ENCODE results near the gene FNDC3B.

Gene FNDC3B

GRCh38 chr3:172153335-172153861, 114.0 kb downstream of the FNDC3B start:
- peak; percentile 98 for DNase-seq

- DNase-seq, result no peak
Observed at GRCh38 chr3:172154768-172155664, 115.6 kb downstream of the FNDC3B start.

- DNase-seq, result peak; percentile 63
Observed at GRCh38 chr3:172155897-172156585, 116.7 kb downstream of the FNDC3B start.

DNA sequence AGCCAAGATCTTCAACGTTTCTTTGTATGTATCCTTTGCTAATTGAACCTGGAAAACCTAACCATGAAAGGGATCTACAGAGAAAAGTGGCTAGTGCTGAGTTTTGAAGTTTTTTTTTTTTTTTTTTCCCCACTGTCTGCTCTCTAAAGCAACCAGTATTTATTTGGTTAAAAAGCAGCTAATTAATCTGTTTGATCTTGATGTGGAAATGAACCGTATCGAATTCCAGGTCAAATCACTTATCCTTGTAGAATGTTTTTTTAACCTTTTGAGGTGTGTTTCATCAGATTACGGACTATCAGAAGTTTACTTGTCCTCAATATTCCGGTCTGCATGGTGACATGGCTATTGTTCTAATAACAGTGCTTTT, 117.2 kb downstream of the FNDC3B start:
- no peak for DNase-seq

GRCh38 chr3:172157564-172158258, 118.3 kb downstream of the FNDC3B start:
- no peak for DNase-seq

DNA sequence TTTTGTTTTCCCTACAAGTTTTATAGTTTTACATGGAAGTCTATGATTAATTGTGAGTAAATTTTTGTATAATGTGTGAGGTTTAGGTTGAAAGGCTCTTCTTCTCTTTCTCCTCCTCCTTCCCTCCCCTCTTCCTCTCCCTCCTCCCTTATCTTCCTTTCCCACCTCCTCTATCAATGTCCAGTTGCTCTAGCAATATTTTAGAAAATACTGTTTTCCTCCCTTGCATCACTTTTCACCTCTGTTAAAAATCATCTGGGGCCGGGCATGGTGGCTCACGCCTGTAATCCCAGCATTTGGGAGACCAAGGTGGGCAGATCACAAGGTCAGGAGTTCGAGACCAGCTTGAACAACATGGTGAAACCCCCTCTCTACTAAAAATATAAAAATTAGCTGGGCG, 119.4 kb downstream of the FNDC3B start:
- DNase-seq, result no peak

- DNase-seq, result peak; percentile 56
Observed at GRCh38 chr3:172159376-172159775, 120.0 kb downstream of the FNDC3B start.

- DNase-seq, result peak; percentile 83
Observed at GRCh38 chr3:172159962-172160538, 120.7 kb downstream of the FNDC3B start.

DNA sequence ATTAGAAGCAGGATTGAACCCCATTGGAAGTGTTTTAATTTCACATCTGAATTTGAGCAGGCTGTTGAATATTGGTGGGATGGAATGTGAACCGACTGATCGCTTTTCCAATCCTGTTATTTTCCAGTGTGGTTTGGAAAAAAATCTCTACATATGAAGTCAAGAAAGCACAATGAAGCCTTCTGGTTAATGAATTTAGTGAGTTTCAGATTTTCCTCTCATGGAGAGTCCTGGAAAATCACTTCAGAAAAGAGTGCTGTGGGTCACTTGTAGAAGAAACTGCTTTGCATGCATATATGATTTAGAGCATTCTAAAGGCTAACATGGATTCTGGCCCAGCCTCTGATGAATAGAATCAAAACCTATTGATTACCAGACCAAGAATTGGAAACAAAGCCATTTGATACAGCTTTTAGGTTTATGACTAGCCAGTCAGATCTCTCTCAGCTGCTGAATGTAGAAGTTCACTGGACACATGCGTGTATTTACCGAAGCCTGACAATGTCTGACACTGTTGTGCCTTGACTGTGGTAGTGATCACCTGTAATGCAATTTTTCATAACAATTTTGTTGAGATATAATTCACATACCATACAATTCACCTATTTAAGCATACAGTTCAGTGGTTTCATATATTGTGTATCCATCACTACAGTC, 121.9 kb downstream of the FNDC3B start:
- DNase-seq, result no peak

DNA sequence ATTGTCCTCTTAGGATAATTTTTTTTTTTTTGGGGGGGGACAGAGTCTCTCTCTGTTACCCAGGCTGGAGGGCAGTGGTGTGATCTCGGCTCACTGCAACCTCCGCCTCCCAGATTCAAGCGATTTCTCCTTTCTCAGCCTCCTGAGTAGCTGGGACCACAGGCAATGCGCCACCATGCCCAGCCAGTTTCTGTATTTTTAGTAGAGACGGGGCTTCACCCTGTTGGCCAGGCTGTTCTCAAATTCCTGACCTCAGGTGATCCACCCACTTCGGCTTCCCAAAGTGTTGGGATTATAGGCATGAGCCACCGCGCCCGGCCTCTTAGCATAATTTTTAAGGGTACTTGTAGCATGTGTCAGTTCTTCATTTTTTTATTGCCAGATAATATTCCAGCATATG, 122.6 kb downstream of the FNDC3B start:
- DNase-seq, result no peak

DNA sequence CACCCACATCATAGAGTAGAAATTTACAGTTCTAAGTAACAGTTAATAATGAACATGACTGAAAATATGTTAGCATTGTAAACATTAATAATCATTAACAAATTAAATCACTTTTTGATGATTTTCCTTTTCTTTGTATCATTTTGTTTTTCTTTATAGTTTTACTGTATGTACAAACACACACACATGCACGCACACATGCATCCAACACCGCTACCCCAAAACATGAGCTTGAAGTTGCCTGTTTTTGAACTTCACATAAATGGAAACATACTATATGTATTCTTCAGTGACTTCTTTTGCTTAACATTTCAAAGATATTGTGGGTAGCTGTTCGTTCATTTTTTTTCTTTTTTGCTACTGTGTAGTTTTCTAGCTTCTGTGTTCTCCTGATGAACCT, 123.9 kb downstream of the FNDC3B start:
- no peak for DNase-seq

GRCh38 chr3:172164620-172165362, 125.4 kb downstream of the FNDC3B start:
- no peak for DNase-seq

GRCh38 chr3:172166261-172166660, 126.9 kb downstream of the FNDC3B start:
- no peak for DNase-seq

DNA sequence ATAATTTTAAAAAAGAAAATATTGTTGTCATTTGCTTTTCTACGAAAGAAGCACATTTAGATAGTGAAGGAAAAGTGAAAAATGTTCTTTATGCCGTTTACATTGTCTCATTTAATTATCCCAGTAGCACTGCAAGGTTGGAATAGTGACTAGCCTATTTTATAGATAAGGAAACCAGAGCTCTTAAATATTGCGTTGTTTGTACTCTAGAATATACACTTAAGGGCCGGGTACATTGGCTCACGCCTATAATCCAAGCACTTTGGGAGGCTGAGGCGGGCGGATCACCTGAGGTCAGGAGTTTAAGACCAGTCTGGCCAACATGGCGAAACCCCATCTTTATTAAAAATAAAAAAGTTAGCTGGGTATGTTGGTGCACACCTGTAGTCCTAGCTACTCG, 127.5 kb downstream of the FNDC3B start:
- no peak for DNase-seq

DNA sequence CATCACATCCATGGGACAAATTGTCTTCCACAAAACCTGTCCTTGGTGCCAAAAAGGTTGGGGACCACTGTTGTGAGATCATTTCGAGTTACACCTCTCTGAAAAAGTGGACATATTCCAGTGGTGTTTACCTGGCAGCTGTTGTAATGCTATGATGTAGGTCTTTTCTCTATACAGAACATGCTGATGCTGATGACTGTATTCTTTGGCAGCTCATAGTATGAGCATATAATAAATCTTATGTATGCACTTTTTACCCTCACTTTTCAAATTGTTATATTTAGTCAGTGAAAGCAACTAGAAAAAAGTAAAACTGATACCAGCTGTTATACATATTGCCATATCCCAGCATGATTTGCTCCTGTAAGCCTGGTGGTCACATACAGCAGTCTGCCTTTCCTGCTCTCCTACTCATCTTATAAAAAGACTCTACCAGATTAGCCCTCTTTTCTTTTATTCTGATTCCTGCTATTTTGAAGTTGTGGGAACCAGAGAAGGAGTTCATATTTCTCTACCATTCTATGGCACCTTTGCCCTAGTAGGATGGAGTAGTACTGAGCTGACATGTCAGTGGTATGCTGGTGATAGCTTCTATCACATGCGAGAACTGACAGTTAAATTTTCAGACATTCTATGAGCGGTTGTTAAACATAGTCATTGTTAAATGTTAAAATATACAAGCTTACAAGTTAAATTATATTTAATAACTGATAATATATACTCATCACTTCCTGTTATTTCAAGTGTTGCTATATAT, 128.7 kb downstream of the FNDC3B start:
- DNase-seq, result no peak

DNA sequence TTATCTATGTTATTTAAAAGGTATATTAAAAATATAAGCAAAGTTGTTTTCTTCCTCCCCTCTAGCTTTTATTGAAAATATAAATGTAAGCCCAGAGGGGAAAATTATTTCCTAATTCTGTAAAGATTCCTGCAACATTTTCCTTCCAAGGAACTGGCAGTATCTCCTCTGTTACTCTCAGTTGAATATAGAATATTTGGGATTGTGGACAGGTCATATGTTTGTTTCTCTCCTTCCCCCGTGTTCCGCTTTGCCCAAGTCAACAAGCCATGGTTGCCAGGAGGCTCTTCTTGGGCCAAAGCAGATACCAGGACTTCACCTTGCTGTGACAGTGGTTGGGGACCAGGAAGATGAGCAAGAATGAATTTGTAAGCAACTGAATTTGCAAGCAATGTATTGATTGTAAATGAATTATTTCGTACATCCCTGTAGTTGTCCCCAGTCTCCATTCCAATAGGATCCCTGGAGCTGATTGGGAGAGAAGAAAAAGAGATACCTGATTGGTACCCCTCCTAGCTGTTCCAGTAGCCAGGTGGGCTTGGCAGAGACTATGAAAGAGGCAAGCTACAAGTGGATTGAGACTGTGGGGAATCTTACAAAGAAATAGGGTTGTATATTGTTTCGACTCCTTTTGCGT, 130.8 kb downstream of the FNDC3B start:
- DNase-seq, result no peak

DNA sequence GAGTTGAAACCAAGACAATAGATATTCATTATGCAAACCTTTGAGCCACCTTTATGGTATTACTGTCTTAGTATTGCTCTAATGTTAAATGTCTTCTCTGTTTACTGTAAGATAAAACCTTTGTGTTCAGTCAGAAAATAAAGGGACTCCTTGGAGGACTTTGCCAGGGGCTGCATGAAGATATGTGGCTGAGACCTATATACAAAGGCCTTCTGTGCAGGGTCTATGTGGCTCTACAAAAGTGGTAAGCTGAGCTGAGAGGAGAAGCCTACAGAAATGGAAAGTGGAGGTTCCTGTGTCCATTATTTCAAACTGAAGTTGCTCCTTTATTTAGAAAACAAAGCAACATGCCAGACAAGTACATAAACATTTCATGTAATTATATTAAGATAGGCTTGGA, 131.5 kb downstream of the FNDC3B start:
- no peak for DNase-seq

- peak; percentile 45 for DNase-seq
Observed at GRCh38 chr3:172171396-172172075, 132.2 kb downstream of the FNDC3B start.
